SK-N-SH treated with all-trans-retinoic acid at 6 μM for 48 hours (cell line): ENCODE results near the gene CYB561.

Source experiments
- ARNTL ChIP-seq: fragments of 450-650 bp; formaldehyde crosslinking; IDR thresholded peaks from 2 replicates; pipeline ENCODE4 v1.5.0; 2020; ENCODE audit warnings: low read depth, mild to moderate bottlenecking, moderate library complexity, borderline replicate concordance
- CREB5 ChIP-seq: fragments of 250-450 bp; sonication (Bioruptor Pico); IDR thresholded peaks from 2 replicates; pipeline ENCODE4 v1.5.1; 2020; ENCODE audit warnings: low read depth, mild to moderate bottlenecking, moderate library complexity
- CSRNP3 ChIP-seq: fragments of 250-450 bp; sonication (Bioruptor Pico); IDR thresholded peaks from 2 replicates; pipeline ENCODE4 v1.5.1; 2021; ENCODE audit warnings: mild to moderate bottlenecking, moderate library complexity
- ESRRG ChIP-seq: fragments of 250-450 bp; sonication (Bioruptor Pico); IDR thresholded peaks from 2 replicates; pipeline ENCODE4 v1.6.1; 2021; ENCODE audit warnings: mild to moderate bottlenecking
- ISL1 ChIP-seq: fragments of 250-450 bp; sonication (Bioruptor Pico); IDR thresholded peaks from 2 replicates; pipeline ENCODE4 v2.1.2; 2022; ENCODE audit warnings: mild to moderate bottlenecking, moderate library complexity
- ZFP30 ChIP-seq: fragments of 450-650 bp; formaldehyde crosslinking; IDR thresholded peaks from 2 replicates; pipeline ENCODE4 v1.5.0; 2022; ENCODE audit warnings: mild to moderate bottlenecking, moderate library complexity

- TF ChIP-seq ZFP30 (no peak), ESRRG (CRISPR knock-in tag) (no peak), ARNTL (CRISPR knock-in tag) (no peak), CREB5 (CRISPR knock-in tag) (no peak), ISL1 (CRISPR knock-in tag) (no peak), CSRNP3 (CRISPR knock-in tag) (no peak)
These were observed 1.4 kb upstream of the CYB561 start for GRCh38 chr17:63447471-63448009.
